Inflammatory macrophage treated with lipopolysaccharide for 4 hours (primary cell): Measurements from ENCODE around the gene GNLY.

Experiments used
- DNase-seq: peaks from one replicate; pipeline ENCODE4 v3.0.0-alpha.2; 2020

The GNLY gene

GRCh38 chr2:85730686-85731230, 36.6 kb downstream of the GNLY start:
- DNase-seq, result no peak

GRCh38 chr2:85731606-85732005, 37.4 kb downstream of the GNLY start:
- no peak for DNase-seq

- DNase-seq, result no peak
These were observed 38.4 kb downstream of the GNLY start for GRCh38 chr2:85732467-85733120.

- DNase-seq, result no peak
These were observed 39.2 kb downstream of the GNLY start for GRCh38 chr2:85733121-85733960.

- DNase-seq, result no peak
These were observed 39.9 kb downstream of the GNLY start for GRCh38 chr2:85734015-85734414.

GRCh38 chr2:85734942-85735608, 40.9 kb downstream of the GNLY start:
- no peak for DNase-seq

- DNase-seq, result no peak
These were observed 41.5 kb downstream of the GNLY start for GRCh38 chr2:85735691-85736090.

GRCh38 chr2:85736456-85737355, 42.5 kb downstream of the GNLY start:
- no peak for DNase-seq

GRCh38 chr2:85737481-85737880, 43.3 kb downstream of the GNLY start:
- no peak for DNase-seq

- no peak for DNase-seq
These were observed 43.8 kb downstream of the GNLY start for GRCh38 chr2:85737961-85738360.

GRCh38 chr2:85740193-85740592, 46.0 kb downstream of the GNLY start:
- DNase-seq, result no peak

GRCh38 chr2:85741211-85741832, 47.2 kb downstream of the GNLY start:
- no peak for DNase-seq

GRCh38 chr2:85741833-85742455, 47.8 kb downstream of the GNLY start:
- no peak for DNase-seq

GRCh38 chr2:85743304-85743978, 49.3 kb downstream of the GNLY start:
- no peak for DNase-seq

GRCh38 chr2:85744055-85744454, 49.9 kb downstream of the GNLY start:
- DNase-seq, result no peak

- DNase-seq, result no peak
These were observed 50.8 kb downstream of the GNLY start for GRCh38 chr2:85744741-85745601.

- DNase-seq, result no peak
These were observed 51.5 kb downstream of the GNLY start for GRCh38 chr2:85745619-85746018.

- no peak for DNase-seq
These were observed 52.3 kb downstream of the GNLY start for GRCh38 chr2:85746321-85747004.

GRCh38 chr2:85747441-85747840, 53.3 kb downstream of the GNLY start:
- DNase-seq, result no peak
